Activated CD8-positive, alpha-beta T cell treated with anti-CD3 and anti-CD28 coated beads for 36 hours (primary cell): ENCODE data around the gene MAP3K4. TPM values are rescaled to one million over a fixed set of nuclear protein-coding genes. Genes with fewer than 3 reads are reported as not detected.

Source experiments
- ATAC-seq: fragments of 200-7000 bp; cut with Tn5 transposase; one replicate; pipeline ENCODE4 v1.10.0; 2021; ENCODE audit warnings: mild to moderate bottlenecking, moderate library complexity
- CTCF ChIA-PET: fragments of 350-600 bp; sonication (Branson Sonifier 250); formaldehyde crosslinking; loops from one replicate; lab custom pipeline; 2021; ENCODE audit warnings: antibody characterized with exemption; lab: Charles Lee
- POLR2A ChIA-PET: fragments of 350-600 bp; sonication (Branson Sonifier 250); formaldehyde crosslinking; loops from one replicate; lab custom pipeline; 2021; ENCODE audit warnings: antibody characterized with exemption; lab: Charles Lee
- DNase-seq: peaks from one replicate; pipeline ENCODE4 v3.0.0-alpha.2; 2020
- H3K27ac Mint-ChIP-seq: one replicate; pipeline ENCODE4 v1.8.0; 2021; ENCODE audit warnings: mild to moderate bottlenecking, mixed read lengths
- H3K27me3 Mint-ChIP-seq: one replicate; pipeline ENCODE4 v1.8.0; 2021; ENCODE audit warnings: mixed read lengths
- H3K36me3 Mint-ChIP-seq: one replicate; pipeline ENCODE4 v1.8.0; 2021; ENCODE audit warnings: low read depth, mixed read lengths
- H3K4me1 Mint-ChIP-seq: one replicate; pipeline ENCODE4 v1.8.0; 2021; ENCODE audit warnings: low read depth, mixed read lengths
- H3K4me3 Mint-ChIP-seq: one replicate; pipeline ENCODE4 v1.8.0; 2021; ENCODE audit warnings: mild to moderate bottlenecking, moderate library complexity, mixed read lengths
- H3K9me3 Mint-ChIP-seq: one replicate; pipeline ENCODE4 v1.8.0; 2021; ENCODE audit warnings: mixed read lengths
- CTCF ChIP-seq: fragments of 200-600 bp; IDR thresholded peaks from one replicate; pipeline ENCODE4 v1.8.0; 2022; ENCODE audit warnings: antibody characterized with exemption, mild to moderate bottlenecking
- intact Hi-C: fragments of 100-400 bp; cut with micrococcal nuclease; formaldehyde crosslinking; loops from one replicate; pipeline ENCODE4 v1.10.0; 2022
- total RNA-seq, 2 experiments: library from RNA; stranded (reverse); gene quantifications; one replicate each; pipeline ENCODE4 v1.2.3, GENCODE V29; 2021

MAP3K4 gene
- total RNA-seq, 2 experiments from 2014 or later = 31.3 to 48.7 TPM

- Mint-ChIP-seq H3K4me3 (no peak overlapping the region), H3K36me3 (peaks cover 5% of the 10 kb centered on the region), H3K4me1 (no peaks in the 10 kb centered on the region), H3K9me3 (no peaks in the 10 kb centered on the region), H3K27me3 (no peaks in the 10 kb centered on the region), H3K27ac (no peak overlapping the region)
- ChIA-PET CTCF (no interaction called here), POLR2A (no interaction called here)
- intact Hi-C loops = no loop called here
- no peak for DNase-seq
- no peak for TF ChIP-seq CTCF
- no peak for ATAC-seq
Measured at GRCh38 chr6:161134550-161135298, 143.2 kb downstream of the MAP3K4 start.

- ChIA-PET POLR2A (no interaction called here), CTCF (no interaction called here)
- H3K27ac Mint-ChIP-seq = no peak overlapping the region
- no peaks in the 10 kb centered on the region for H3K4me1 Mint-ChIP-seq
- DNase-seq (no peak), ATAC-seq (no peak)
- intact Hi-C loops = no loop called here
- no peak overlapping the region for H3K4me3 Mint-ChIP-seq
- TF ChIP-seq CTCF = no peak
- no peaks in the 10 kb centered on the region for H3K27me3 Mint-ChIP-seq
- no peaks in the 10 kb centered on the region for H3K9me3 Mint-ChIP-seq
- no peaks in the 10 kb centered on the region for H3K36me3 Mint-ChIP-seq
Measured at GRCh38 chr6:161135695-161136591, 144.4 kb downstream of the MAP3K4 start.

GRCh38 chr6:161136655-161137054 is 145.1 kb downstream of the MAP3K4 start:
- ATAC-seq (no peak), DNase-seq (no peak)
- no peak overlapping the region for H3K4me3 Mint-ChIP-seq
- no peaks in the 10 kb centered on the region for H3K27me3 Mint-ChIP-seq
- intact Hi-C loops = no loop called here
- no peak overlapping the region for H3K27ac Mint-ChIP-seq
- ChIA-PET POLR2A (no interaction called here), CTCF (no interaction called here)
- H3K36me3 Mint-ChIP-seq = no peaks in the 10 kb centered on the region
- H3K4me1 Mint-ChIP-seq = no peaks in the 10 kb centered on the region
- no peaks in the 10 kb centered on the region for H3K9me3 Mint-ChIP-seq
- no peak for TF ChIP-seq CTCF

GRCh38 chr6:161137320-161137719 is 145.8 kb downstream of the MAP3K4 start:
- Mint-ChIP-seq H3K4me1 (no peaks in the 10 kb centered on the region), H3K36me3 (no peaks in the 10 kb centered on the region), H3K27ac (no peak overlapping the region), H3K4me3 (no peak overlapping the region), H3K27me3 (no peaks in the 10 kb centered on the region), H3K9me3 (no peaks in the 10 kb centered on the region)
- ChIA-PET POLR2A (no interaction called here), CTCF (no interaction called here)
- TF ChIP-seq CTCF = no peak
- ATAC-seq = no peak
- DNase-seq = no peak
- intact Hi-C loops = no loop called here
